OCI-M2 (cell line): ENCODE measurements around the gene RPS16.
"Not testable (repeated sequence)": the region's sequence is repeated elsewhere in the genome, so short reads cannot be mapped to it uniquely, and the experiment has no call there.

Experiments used
- DNase-seq: peaks from one replicate; lab custom pipeline; 2025; ENCODE audit not compliant: unreplicated experiment; lab: John Stamatoyannopoulos, UW

RPS16 gene

GRCh38 chr19:39435499-39436349 lies at the start of gene RPS16:
RPS16 (minus strand) TSS chr19:39435949; CDS start chr19:39435895, 54 bp downstream.
- DNase-seq = peak; percentile 98

GRCh38 chr19:39483141-39483540 lies 47.4 kb upstream of the RPS16 start:
- DNase-seq = no peak

GRCh38 chr19:39481676-39482075 lies 45.9 kb upstream of the RPS16 start:
- DNase-seq = no peak

GRCh38 chr19:39481229-39481545 lies 45.4 kb upstream of the RPS16 start:
- no peak for DNase-seq

GRCh38 chr19:39480337-39481228 lies 44.8 kb upstream of the RPS16 start, which contains the start of gene TIMM50:
TIMM50 (plus strand) TSS chr19:39480838; CDS start chr19:39480854, 16 bp downstream.
- peak; percentile 100 for DNase-seq

- DNase-seq = peak; percentile 94
Observed at GRCh38 chr19:39479916-39480315, 44.2 kb upstream of the RPS16 start.

- not testable (repeated sequence) for DNase-seq
Observed at GRCh38 chr19:39479319-39479801, 43.6 kb upstream of the RPS16 start.

GRCh38 chr19:39475748-39476147 lies 40.0 kb upstream of the RPS16 start:
- DNase-seq = no peak

- DNase-seq = peak; percentile 38
Observed at GRCh38 chr19:39474139-39474620, 38.4 kb upstream of the RPS16 start.

GRCh38 chr19:39473443-39473960 lies 37.8 kb upstream of the RPS16 start:
- DNase-seq = no peak

GRCh38 chr19:39472746-39473442 lies 37.1 kb upstream of the RPS16 start:
- DNase-seq = no peak

GRCh38 chr19:39471756-39472536 lies 36.2 kb upstream of the RPS16 start:
- DNase-seq = no peak

GRCh38 chr19:39470724-39471339 lies 35.1 kb upstream of the RPS16 start:
- DNase-seq = no peak

GRCh38 chr19:39469567-39469966 lies 33.8 kb upstream of the RPS16 start:
- DNase-seq = no peak

GRCh38 chr19:39469036-39469435 lies 33.3 kb upstream of the RPS16 start:
- DNase-seq = no peak

- no peak for DNase-seq
Observed at GRCh38 chr19:39467941-39468340, 32.2 kb upstream of the RPS16 start.

- no peak for DNase-seq
Observed at GRCh38 chr19:39465956-39466747, 30.4 kb upstream of the RPS16 start.

GRCh38 chr19:39463403-39463802 lies 27.7 kb upstream of the RPS16 start:
- no peak for DNase-seq

GRCh38 chr19:39451257-39451656 lies 15.5 kb upstream of the RPS16 start:
- DNase-seq = not testable (repeated sequence)
